CD4-positive, alpha-beta T cell treated with Interferon gamma for 1 hour (primary cell): ENCODE measurements around the gene POC5.

Experiments
- DNase-seq: peaks from one replicate; pipeline ENCODE4 v3.0.0-alpha.2; 2020

The POC5 gene

GRCh38 chr5:75656311-75657003 is 60.8 kb downstream of the POC5 start:
- DNase-seq: no peak

- DNase-seq: no peak
Measured at GRCh38 chr5:75654693-75655295, 62.4 kb downstream of the POC5 start.

- no peak for DNase-seq
Measured at GRCh38 chr5:75653521-75653920, 63.7 kb downstream of the POC5 start.

GRCh38 chr5:75651575-75652238 is 65.5 kb downstream of the POC5 start:
- no peak for DNase-seq

GRCh38 chr5:75648712-75649111 is 68.5 kb downstream of the POC5 start:
- no peak for DNase-seq

- DNase-seq: no peak
Measured at GRCh38 chr5:75640826-75641225, 76.4 kb downstream of the POC5 start.

- no peak for DNase-seq
Measured at GRCh38 chr5:75640395-75640794, 76.8 kb downstream of the POC5 start.

- DNase-seq: no peak
Measured at GRCh38 chr5:75639535-75640311, 77.5 kb downstream of the POC5 start.

- no peak for DNase-seq
Measured at GRCh38 chr5:75637949-75638348, 79.3 kb downstream of the POC5 start.

GRCh38 chr5:75632321-75632720 is 84.9 kb downstream of the POC5 start:
- no peak for DNase-seq

- no peak for DNase-seq
Measured at GRCh38 chr5:75630875-75631274, 86.4 kb downstream of the POC5 start.

- DNase-seq: no peak
Measured at GRCh38 chr5:75627801-75628200, 89.4 kb downstream of the POC5 start.

GRCh38 chr5:75626959-75627358 is 90.3 kb downstream of the POC5 start:
- no peak for DNase-seq
